HEK293 (cell line): Measurements from ENCODE around the gene DENND4B.

ENCODE experiments used
- AEBP2 ChIP-seq: fragments of 450-650 bp; formaldehyde crosslinking; IDR thresholded peaks from 2 replicates; pipeline ENCODE4 v1.5.1; 2016; ENCODE audit warnings: missing biosample characterization, missing genetic modification characterization, borderline replicate concordance
- CTCF ChIP-seq: fragments of 450-650 bp; formaldehyde crosslinking; IDR thresholded peaks from 2 replicates; pipeline ENCODE4 v1.5.1; 2016; ENCODE audit warnings: missing biosample characterization, missing genetic modification characterization
- IKZF3 ChIP-seq: fragments of 450-650 bp; IDR thresholded peaks from 2 replicates; pipeline ENCODE4 v1.5.0; 2018; ENCODE audit warnings: missing biosample characterization, mild to moderate bottlenecking, missing genetic modification characterization, moderate library complexity
- PATZ1 ChIP-seq: fragments of 450-650 bp; formaldehyde crosslinking; IDR thresholded peaks from 2 replicates; pipeline ENCODE4 v1.5.1; 2016; ENCODE audit warnings: missing biosample characterization, missing genetic modification characterization
- PBX3 ChIP-seq: sonication (generic); formaldehyde crosslinking; IDR thresholded peaks from 2 replicates; pipeline ENCODE4 v1.8.1; 2022; ENCODE audit warnings: mild to moderate bottlenecking, moderate library complexity, missing genetic modification reagents
- SCRT2 ChIP-seq: fragments of 450-650 bp; formaldehyde crosslinking; IDR thresholded peaks from 2 replicates; pipeline ENCODE4 v1.5.1; 2016; ENCODE audit warnings: missing biosample characterization, missing genetic modification characterization
- ZBTB10 ChIP-seq: fragments of 450-650 bp; formaldehyde crosslinking; IDR thresholded peaks from 2 replicates; pipeline ENCODE4 v1.5.1; 2016; ENCODE audit warnings: missing biosample characterization, missing genetic modification characterization
- ZFP69B ChIP-seq: fragments of 450-650 bp; formaldehyde crosslinking; IDR thresholded peaks from 2 replicates; pipeline ENCODE4 v1.5.1; 2016; ENCODE audit warnings: missing biosample characterization, missing genetic modification characterization
- ZNF24 ChIP-seq: fragments of 450-650 bp; formaldehyde crosslinking; IDR thresholded peaks from 2 replicates; pipeline ENCODE4 v1.5.1; 2016; ENCODE audit warnings: missing biosample characterization, missing genetic modification characterization
- ZNF280C ChIP-seq: fragments of 450-650 bp; formaldehyde crosslinking; IDR thresholded peaks from 2 replicates; pipeline ENCODE4 v1.5.1; 2016; ENCODE audit warnings: missing biosample characterization, missing genetic modification characterization
- ZNF292 ChIP-seq: fragments of 450-650 bp; formaldehyde crosslinking; IDR thresholded peaks from 2 replicates; pipeline ENCODE4 v1.5.1; 2016; ENCODE audit warnings: low read depth, missing biosample characterization, missing genetic modification characterization, borderline replicate concordance
- ZNF366 ChIP-seq: fragments of 450-650 bp; formaldehyde crosslinking; conservative IDR thresholded peaks from 2 replicates; pipeline ENCODE4 v1.5.1; 2016; ENCODE audit warnings: missing biosample characterization, missing genetic modification characterization
- ZNF423 ChIP-seq: fragments of 450-650 bp; formaldehyde crosslinking; IDR thresholded peaks from 2 replicates; pipeline ENCODE4 v1.5.1; 2016; ENCODE audit warnings: missing biosample characterization, missing genetic modification characterization
- ZNF518A ChIP-seq: fragments of 450-650 bp; formaldehyde crosslinking; conservative IDR thresholded peaks from 2 replicates; pipeline ENCODE4 v1.5.1; 2016; ENCODE audit warnings: low read depth, missing biosample characterization, missing genetic modification characterization
- ZNF571 ChIP-seq: fragments of 450-650 bp; formaldehyde crosslinking; IDR thresholded peaks from 2 replicates; pipeline ENCODE4 v1.5.0; 2017; ENCODE audit warnings: missing biosample characterization, missing genetic modification characterization
- ZNF670 ChIP-seq: fragments of 450-650 bp; formaldehyde crosslinking; IDR thresholded peaks from 2 replicates; pipeline ENCODE4 v1.5.1; 2016; ENCODE audit warnings: missing biosample characterization, missing genetic modification characterization, low read depth
- ZNF776 ChIP-seq: fragments of 450-650 bp; formaldehyde crosslinking; IDR thresholded peaks from 2 replicates; pipeline ENCODE4 v1.5.0; 2017; ENCODE audit warnings: missing biosample characterization, missing genetic modification characterization, borderline replicate concordance
- ZNF843 ChIP-seq: fragments of 450-650 bp; formaldehyde crosslinking; IDR thresholded peaks from 2 replicates; pipeline ENCODE4 v1.5.1; 2016; ENCODE audit warnings: missing biosample characterization, missing genetic modification characterization
- ZSCAN5A ChIP-seq: fragments of 450-650 bp; formaldehyde crosslinking; IDR thresholded peaks from 2 replicates; pipeline ENCODE4 v1.5.1; 2016; ENCODE audit warnings: missing biosample characterization, missing genetic modification characterization

DENND4B gene

GRCh38 chr1:153958111-153958960 is 11.8 kb upstream of the DENND4B start, which contains the start of gene CRTC2 (continued):
- TF ChIP-seq ZNF518A (tag by site-specific recombination) = peak; percentile 44; the same call in 1 of the 2 replicates
- no peak for TF ChIP-seq ZNF776 (tag by site-specific recombination)
- peak; percentile 75 for TF ChIP-seq ZSCAN5A (tag by site-specific recombination)
- no peak for TF ChIP-seq ZNF292 (tag by site-specific recombination)
- peak; percentile 22; the same call in 1 of the 2 replicates for TF ChIP-seq IKZF3 (tag by site-specific recombination)
- peak; percentile 57; the same call in 1 of the 2 replicates for TF ChIP-seq ZNF24 (tag by site-specific recombination)
- peak; percentile 75; the same call in 1 of the 2 replicates for TF ChIP-seq CTCF (tag by site-specific recombination)
- no peak for TF ChIP-seq ZNF571 (tag by site-specific recombination)
- TF ChIP-seq ZBTB10 (tag by site-specific recombination) = peak; percentile 74
- peak; percentile 45; the same call in 1 of the 2 replicates for TF ChIP-seq PBX3
- peak; percentile 84 for TF ChIP-seq PATZ1 (tag by site-specific recombination)
- TF ChIP-seq ZNF843 = peak; percentile 29; the same call in 1 of the 2 replicates
- no peak for TF ChIP-seq AEBP2 (tag by site-specific recombination)
- TF ChIP-seq ZNF670 (tag by site-specific recombination) = no peak
- peak; percentile 100 for TF ChIP-seq SCRT2 (tag by site-specific recombination)
- TF ChIP-seq ZFP69B (tag by site-specific recombination) = peak; percentile 70; the same call in 1 of the 2 replicates
- peak; percentile 100 for TF ChIP-seq ZNF366 (tag by site-specific recombination)
- TF ChIP-seq ZNF423 (tag by site-specific recombination) = no peak
- no peak for TF ChIP-seq ZNF280C (tag by site-specific recombination)
